Fibroblast of mammary gland (primary cell): ENCODE results near the gene DEPP1.
A peak's percentile ranks its signal among the peaks of the same experiment; 100 is the strongest.

ENCODE experiments used
- DNase-seq: peaks from one replicate; pipeline ENCODE4 v3.0.0-alpha.2; 2010; ENCODE audit warnings: low read depth
- H3K4me3 ChIP-seq: 2 replicates; pipeline ENCODE4 v1.5.1; 2011; ENCODE audit warnings: low read depth, mild to moderate bottlenecking, low read length, moderate library complexity; ENCODE audit not compliant: control insufficient read depth
- CTCF ChIP-seq: conservative IDR thresholded peaks from 2 replicates; pipeline ENCODE4 v1.5.1; 2011; ENCODE audit warnings: low read depth, low read length, inconsistent platforms; ENCODE audit not compliant: control insufficient read depth, insufficient read depth

The DEPP1 gene

GRCh38 chr10:44961230-44961571 lies 17.4 kb downstream of the DEPP1 start:
- no peak overlapping the region for H3K4me3 ChIP-seq
- DNase-seq: no peak
- TF ChIP-seq CTCF: no peak

DNA sequence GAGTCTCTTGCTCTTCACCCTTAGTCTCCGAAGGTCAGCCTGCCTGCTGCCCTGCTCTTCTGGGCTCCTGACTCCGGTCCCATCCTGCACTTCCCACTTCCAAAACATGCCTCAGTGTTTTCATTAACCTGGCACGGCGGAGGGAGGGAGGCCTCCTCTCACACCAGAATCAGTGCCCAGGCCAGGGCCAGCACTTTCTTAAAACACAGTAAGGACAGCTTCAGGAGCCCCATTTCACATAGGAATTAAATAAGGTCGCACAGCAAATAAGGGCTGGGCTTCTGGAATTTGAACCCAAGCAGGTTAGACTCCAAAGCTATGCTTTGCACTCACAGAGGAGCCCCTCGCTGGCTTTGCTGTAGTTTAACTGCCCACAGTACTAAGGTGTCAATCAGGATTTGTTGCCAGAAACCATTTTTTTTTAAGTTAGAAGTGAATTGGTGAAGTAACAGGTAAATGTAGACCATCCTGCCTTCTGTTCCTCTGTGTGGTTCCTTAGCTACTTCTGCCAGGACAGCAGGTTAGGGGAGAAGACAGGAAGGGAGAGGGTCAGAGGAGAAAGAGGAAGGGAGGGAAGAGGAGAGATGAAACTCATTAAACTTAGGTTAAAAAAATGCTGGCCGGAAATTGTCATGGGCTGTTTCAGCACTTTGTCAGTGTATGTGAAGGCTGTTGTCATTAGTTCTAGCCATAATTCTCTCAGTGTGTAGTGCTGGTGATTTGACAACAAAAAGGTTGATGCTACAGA lies 18.0 kb downstream of the DEPP1 start:
- no peak overlapping the region for H3K4me3 ChIP-seq
- DNase-seq: no peak

DNA sequence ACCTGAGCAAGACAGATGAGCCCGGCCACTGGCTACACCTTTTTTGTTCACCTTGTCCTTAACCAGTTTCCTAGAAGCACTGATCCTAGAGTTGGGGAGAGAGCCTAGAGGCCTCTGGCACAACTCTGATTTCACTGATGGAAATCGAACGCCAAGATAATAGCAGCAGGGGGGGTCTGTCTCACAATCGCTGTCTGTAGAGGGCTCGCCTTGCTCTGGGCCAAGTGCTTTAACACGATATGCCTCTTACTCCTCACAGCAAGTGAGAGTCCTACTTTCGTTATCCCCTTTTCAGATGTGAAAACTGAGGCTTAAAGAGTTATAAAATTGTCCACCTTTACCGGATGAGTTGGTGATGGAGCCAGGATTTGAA lies 18.5 kb downstream of the DEPP1 start:
- TF ChIP-seq CTCF: no peak
- peak overlapping the region; percentile 37 for H3K4me3 ChIP-seq
- DNase-seq: no peak

More for the DNA sequence above, 18.0 kb downstream of the DEPP1 start:
- no peak for TF ChIP-seq CTCF

- DNase-seq: peak; percentile 61
- peak within 1 kb of the TSS; percentile 64 for H3K4me3 ChIP-seq
- no peak for TF ChIP-seq CTCF
Observed at GRCh38 chr10:44959247-44960087, 19.1 kb downstream of the DEPP1 start, which contains the start of gene RASSF4. Gene RASSF4, plus strand, starts transcription at chr10:44959802. Its CDS starts 10,401 bp downstream, at chr10:44970203.

- no peak for TF ChIP-seq CTCF
- H3K4me3 ChIP-seq: peak overlapping the region; percentile 64
- no peak for DNase-seq
Observed at GRCh38 chr10:44958898-44959246, 19.7 kb downstream of the DEPP1 start.

DNA sequence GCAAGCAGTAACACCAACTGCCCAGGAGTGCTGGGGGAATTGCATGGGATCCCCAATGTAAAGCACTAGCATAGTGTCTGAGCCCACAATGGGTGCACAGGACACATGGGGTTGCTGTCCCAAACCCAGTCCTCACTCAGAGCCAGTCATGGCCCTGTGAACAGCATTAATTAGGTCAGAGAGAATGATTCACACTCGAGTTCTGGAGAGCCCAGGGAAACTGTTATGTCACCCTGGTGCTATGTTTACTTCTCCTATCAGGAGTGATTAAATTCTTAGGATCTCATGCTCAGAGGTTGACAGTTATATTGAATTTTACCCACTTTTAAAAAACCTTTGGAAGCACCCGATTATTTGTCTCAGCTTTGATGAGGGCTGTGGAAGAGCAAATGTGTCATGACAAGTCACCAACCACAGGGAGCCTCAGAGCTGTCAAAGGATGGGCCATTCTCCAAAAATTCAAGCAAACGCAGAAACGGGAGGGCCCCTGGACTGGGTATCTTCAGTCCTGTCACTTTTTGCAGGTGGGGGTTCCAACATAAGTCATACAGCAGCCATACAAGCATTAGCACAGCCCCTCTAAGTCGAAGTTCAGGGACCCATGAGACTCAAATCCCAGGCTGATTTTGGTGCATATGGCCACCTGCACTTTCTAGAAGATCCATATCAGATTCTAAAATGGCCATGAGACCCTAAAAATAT lies 20.3 kb downstream of the DEPP1 start:
- peak; percentile 64 for DNase-seq
- peak overlapping the region; percentile 64 for H3K4me3 ChIP-seq
- TF ChIP-seq CTCF: no peak
